Embryonic facial prominence (tissue), 1 donor: ENCODE measurements around the gene ADORA2A.

ENCODE experiments used
- DNase-seq: peaks from one replicate; pipeline ENCODE4 v3.0.0-alpha.2; 2016; ENCODE audit errors: extremely low spot score

ADORA2A gene

DNA sequence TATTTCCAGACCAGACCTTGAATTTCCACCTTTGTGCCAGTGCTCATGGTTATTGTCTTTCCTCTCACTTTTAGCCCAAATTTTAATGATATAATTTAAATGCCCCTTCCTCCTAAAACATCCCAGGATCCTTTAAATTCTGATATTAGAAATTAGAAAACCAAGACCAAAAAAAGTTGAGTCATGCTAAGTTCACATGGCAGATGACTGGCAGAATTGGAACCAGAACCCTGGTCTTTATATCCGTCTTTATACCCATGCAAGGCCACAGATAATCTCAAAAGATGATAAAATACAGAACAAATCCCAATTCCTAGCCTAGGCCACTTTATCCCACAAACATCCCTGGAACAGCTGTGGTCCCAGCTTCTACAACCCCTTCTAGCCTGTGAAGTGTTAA lies 26.5 kb downstream of the ADORA2A start:
- DNase-seq: no peak

DNA sequence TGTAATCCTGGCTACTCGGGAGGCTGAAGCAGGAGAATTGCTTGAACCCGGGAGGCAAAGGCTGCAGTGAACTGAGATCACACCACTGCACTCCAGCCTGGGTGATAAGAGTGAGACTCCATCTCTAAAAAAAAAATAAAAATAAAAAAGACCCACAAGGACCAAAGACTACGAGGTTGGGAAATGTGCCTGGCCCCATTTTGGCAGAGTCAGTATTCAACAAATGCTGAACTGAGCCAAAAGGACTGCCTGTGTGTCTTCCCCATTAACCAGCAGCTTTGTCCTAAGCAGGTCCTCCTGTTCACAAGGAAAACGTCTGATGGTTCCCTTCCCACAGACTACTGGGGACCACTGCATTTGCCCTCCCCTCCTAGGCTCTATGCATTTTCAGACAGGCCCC lies 27.6 kb downstream of the ADORA2A start:
- DNase-seq: no peak

DNA sequence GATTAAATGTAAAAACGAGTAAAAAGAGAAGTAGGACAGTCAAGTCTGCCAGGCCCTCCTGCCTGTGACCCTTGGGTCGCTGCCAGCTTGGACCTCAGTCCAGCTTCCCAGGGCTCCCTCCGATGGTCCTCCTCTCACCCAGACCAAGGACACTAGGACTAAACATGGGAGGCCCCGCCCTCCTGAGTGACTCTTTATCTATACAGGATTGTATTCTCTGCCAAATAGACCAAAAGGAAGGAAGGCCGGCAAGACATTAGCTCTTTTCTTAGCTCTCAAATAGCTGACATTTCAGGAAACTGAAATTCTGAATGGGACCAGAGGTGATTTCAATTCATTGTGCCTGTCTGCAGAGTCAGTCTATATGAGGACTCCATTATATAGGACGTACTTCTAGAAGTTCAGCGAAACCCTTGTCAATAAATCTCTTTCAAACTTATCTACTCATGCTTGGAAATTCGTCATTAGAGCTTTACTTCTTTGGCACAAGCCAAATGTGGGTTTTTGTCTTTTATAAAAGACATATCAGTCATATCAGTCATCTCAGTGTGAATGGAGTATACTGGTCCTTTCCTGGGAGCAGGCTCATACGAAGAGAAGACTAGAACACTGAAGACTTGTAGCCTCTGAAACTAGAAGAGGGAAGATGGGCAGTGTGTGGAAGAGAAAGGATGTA lies 28.5 kb downstream of the ADORA2A start:
- DNase-seq: no peak

DNA sequence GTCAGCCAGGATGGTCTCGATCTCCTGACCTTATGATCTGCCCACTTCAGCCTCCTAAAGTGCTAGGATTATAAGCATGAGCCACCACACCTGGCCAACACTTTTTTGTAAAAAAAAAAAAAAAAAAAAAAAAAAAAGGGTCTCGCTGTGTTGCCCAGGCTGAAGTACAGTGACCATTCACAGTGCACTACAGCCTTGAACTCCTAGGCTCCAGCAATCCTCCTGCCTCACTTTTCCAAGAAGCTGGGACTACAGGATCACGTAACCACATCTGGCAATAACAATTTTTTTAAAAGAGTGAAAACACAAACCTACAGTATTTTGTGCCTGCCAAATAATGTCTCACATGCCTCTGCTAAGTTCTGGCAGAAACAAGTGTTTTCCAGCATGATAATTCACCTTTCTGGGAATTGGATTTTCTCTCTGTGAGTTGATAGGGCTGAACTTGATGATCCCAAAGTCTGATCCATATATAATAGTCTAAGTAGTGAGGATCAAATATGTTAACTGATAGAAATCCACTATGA lies 30.6 kb downstream of the ADORA2A start:
- DNase-seq: no peak

DNA sequence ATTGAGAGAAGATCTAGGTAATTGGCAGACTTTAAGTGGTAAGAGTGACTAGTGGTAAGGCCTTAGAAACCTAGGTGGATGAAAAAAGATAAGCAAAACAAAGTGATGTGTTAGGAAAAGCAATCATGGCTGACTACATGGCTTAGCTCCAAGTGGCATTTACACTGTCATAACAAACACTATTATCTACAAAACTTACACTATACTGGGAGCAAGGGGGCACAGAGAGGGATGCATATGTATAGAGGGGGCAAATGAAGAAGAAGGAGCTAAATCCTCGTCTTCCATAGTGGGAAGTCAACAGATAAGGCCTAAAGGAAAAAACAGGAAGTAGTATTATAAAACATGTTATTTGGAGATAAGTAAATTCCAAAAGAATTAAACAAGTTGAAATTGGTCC lies 32.5 kb downstream of the ADORA2A start:
- no peak for DNase-seq

DNA sequence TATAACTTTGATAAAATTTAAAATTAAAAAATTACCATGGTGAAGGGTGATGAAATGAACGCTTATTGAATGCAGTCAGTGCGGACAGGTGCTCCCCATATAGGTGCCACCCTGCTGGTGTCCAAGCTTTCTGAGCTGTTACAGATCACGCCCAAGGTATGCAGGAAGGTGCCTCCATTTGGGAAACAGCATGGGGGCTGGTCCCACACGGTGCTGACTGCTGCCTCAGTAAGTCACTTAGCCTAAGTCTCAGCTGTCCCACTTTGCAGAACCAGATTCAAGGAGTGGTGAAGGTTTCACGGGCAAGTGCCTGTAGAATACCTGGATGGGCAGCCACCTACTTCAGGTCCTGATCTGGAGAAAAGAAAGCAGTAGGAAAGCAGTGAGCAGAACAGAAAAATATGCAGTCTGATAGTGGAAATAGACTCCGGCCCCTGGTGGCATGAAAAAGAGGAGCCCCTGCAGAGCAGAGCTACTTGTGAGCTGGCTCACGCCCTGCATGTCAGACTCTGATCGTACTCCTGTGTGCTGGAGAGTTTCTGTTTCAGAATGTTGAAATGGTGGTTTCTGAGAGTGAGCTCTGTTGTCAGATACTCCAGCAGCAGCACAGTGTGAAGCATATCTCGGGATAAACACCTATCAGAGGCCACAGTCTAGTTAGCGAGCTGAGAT lies 33.2 kb downstream of the ADORA2A start:
- DNase-seq: no peak

DNA sequence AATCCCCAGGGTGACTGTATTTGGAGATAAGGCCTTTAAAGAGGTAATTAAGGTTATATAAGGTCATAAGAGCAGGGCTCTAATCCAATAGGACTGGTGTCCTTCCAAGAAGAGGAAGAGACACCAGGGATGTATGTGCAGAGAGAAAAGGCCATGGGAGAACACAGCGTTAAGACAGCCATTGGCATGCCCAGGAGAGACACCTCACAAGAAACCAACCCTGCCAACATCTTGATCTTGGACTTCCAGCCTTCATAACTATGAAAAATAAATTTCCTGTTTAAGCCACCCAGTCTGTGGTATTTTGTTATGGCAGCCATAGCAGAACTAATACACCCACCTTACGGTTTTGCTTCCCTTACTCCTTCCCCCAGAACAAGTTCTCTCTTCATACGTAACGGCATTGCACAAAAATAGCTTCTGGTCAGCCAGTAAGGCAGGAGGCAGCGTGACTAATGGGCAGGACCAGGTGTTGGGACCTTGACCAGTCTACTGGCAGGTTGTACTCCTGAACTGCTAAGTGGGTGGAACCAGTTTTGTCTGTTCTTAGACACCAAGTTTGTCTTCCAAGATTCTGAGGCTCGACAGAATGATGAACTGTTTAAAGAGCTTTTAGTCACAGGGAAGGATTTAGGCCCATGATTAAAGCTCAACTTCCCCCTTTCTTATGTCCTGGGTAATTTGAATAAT lies 35.8 kb downstream of the ADORA2A start:
- DNase-seq: no peak

DNA sequence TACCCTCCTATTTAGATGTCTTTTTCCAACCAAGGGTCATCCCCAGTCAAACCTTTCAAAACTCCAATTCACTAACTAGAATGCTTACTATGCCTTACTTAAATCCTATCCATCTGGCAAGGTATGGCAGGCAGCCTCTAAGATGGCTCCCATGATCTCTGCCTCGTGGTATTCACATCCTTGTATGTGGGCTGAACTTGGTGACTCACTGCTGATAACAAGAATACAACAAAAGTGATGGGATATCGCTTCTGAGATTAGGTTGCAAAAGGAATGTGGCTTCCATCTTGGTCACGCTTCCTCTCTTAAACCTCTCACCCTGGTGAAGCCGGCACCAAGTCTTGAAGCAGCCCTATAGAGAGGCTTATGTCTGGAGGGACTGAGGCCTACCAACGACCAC lies 38.2 kb downstream of the ADORA2A start:
- DNase-seq: no peak

DNA sequence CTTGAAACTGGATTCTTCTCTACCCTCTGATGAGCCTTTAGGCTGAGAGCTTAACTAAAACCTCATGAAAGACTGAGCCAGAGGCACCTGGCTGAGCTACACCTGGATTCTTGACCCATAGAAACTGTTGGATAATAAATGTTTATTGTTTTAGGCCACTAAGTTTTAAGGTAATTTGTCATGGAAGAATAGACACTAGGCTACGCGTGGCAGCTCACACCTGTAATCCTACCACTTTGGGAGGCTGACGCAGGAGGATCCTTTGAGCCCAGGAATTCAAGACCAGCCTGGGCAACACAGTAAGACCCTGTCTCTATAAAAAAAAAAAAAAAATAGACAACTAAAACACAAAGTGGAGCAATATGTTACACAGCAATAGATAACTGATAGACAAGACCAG lies 38.6 kb downstream of the ADORA2A start:
- DNase-seq: no peak

DNA sequence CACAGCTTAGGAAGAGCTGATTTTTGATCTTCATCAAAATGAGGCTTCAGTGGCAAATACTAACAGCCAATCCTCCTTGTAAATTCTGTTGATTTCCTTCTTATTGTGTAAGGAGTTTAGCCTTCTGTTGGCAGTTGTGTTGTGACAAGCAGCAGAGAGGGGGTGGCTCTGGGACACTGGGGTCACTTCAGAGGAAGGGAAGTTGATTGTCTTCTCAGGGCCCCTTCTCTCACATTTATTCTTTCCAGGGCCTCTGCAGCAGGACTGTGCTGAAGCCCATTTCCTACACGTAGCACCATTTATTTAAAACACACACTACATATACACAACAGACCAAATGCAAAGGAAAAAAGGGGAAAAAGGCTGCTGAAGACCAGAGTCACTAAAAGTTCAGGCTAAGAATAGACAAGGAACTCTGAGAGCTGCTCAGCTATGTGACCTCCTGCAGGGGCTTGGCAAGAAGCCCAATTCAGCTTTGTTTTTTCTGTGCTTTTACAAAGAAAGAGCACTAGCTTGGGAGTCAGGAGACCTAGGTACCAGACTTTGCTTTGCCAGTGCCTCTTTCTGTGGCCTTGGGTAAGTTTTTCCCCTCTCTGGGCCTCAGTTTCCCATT lies 39.4 kb downstream of the ADORA2A start:
- DNase-seq: no peak

DNA sequence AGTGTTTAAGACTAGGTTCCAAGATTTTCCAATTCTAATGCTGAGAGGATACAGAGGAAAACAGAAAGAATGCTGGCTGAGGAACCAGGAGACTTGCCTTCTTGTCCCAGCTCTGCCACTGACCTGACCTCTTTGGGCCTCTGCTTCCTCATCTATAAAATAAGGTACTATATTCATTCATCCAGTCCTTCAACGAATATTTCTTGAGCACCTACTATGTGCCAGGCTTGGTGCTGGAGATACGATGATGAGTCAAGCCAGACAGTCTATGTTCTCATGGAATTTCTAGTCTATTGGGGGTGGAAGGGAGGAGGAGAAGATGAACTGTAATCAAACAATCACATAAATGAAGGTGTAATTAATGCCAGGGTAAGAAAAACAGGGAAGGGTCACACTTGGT lies 39.9 kb downstream of the ADORA2A start:
- no peak for DNase-seq

DNA sequence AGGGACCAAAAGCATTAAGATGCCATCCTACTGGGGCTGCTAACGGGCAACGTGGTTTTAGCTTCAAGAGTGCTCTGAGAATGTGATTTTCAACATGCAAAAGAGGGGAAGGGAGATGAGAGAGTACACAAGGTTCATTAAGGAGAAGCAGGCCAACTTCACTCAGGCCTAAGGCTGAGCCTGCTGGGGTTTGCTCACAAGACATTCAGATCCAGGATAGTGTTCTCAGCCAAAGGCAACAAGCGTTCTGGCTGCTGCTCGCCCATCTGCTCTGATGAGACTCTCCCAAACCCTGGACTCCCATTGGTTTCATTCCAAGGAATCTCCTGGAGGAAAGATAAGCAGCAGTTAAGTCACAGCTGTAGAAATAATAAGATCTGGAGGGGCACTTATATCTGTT lies 44.2 kb downstream of the ADORA2A start:
- no peak for DNase-seq

DNA sequence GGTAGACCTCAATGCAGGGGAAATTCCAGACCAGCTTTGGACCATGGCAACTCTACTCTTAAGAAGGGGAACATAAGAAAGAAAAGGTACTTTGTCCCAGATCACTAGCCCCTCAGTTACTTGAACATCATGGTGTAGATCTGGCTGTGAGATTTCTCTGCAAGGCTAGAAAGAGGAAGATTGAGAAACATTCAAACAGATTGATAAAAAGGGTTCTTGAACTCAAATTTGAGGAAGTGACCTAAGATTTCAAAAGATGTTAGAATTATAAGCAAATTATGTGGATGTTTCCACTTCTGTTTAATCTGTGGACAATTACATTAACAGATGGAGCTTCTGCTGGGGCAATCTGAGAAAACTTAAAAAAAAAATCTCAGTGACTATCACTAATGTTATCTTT lies 45.9 kb downstream of the ADORA2A start:
- DNase-seq: no peak

DNA sequence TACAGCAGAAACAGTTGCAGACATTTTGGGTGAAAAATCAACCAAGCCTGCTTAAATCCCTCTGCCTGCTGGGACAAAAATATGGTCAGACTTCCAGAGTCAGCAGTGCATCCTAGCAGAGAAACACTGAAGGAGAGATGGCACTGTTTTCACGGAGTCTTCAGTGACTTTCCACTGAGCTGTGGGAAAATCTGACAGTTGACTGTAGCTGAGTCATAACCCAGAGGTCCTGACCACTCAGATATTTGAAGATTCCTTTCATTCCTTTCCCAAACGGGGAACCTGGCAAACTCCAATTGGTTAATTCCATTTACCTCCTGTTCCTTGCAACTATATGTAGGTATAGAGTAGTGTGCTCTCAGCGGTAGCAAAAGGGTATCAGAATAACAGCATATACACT lies 46.8 kb downstream of the ADORA2A start:
- DNase-seq: no peak

DNA sequence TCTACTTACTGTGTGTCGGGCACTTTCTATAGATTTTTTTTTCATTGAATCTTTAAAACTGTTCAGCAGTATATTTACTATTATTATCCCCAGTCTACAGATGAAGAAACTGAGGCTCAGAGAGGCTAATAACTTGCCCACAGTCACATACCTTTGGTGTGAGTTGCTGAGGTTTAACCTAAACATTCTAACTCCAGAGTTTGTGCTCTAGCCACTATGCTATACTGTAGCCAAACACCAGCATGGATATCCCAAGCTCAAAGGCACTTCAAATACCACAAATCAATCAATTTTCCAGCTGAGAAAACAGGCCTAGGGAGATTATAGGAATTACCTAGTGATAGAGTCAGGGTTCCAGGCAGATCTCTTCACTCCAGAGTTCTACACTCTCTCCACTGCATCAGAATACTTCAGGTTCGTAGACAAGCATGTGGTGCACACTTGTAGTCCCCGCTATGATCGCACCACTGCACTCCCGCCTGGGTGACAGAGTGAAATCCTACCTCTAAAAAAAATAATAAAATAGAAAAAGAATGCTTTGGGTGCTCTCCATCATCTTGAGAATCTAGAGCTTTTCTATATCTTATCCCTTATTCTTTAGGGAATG lies 47.4 kb downstream of the ADORA2A start:
- no peak for DNase-seq

DNA sequence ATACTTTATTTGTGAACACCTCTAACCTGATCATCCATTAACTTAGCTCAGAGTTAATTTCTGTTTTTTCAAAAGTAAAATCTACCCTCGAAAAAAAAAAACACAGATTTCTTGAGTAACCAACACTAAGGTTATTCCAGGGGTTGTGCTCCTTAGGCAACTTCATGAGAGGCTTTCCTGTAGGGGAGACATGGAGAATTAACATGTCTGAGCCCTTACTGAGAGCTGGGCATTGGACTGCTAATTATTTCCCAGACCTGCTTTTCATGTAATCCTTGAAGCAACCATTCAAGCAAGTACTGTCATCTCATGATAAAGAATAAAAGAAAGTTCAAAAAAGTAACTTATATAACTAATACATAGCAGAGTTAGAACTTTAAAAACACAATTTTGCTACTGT lies 54.2 kb downstream of the ADORA2A start:
- no peak for DNase-seq

DNA sequence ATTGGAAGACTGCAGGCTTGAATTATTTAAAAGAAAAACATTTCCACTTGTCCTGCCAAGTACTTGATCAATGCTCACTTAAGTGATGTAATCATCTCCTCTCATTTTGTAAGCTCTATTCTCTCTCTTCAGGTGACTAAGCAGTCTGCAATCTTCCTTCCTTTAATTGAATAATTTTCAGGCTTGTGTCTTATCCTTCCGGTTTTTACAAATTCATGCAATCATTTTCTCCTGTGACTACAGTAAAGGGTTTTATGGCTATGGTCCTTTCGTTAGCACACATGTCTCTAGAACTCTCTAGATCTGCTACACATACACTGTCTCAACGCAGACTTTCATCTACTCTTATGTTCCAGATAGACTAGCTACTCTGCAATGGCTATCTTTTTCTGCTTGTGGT lies 55.2 kb downstream of the ADORA2A start:
- DNase-seq: no peak

DNA sequence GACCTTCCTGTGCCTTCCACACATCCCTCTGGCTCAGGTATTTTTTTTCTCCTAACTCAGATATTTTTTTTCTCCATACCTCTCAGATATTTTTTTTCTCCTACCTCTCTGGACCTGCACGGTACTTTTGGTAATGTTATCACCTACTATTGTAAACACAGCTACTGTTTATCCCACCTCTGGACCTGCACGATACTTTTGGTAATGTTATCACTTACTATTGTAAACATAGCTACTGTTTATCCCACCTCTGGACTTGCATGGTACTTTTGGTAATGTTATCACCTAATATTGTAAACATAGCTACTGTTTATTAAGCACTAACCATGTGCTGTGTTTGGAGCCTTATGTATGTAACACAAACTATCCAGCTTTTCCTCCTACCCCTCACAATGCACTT lies 55.6 kb downstream of the ADORA2A start:
- no peak for DNase-seq

DNA sequence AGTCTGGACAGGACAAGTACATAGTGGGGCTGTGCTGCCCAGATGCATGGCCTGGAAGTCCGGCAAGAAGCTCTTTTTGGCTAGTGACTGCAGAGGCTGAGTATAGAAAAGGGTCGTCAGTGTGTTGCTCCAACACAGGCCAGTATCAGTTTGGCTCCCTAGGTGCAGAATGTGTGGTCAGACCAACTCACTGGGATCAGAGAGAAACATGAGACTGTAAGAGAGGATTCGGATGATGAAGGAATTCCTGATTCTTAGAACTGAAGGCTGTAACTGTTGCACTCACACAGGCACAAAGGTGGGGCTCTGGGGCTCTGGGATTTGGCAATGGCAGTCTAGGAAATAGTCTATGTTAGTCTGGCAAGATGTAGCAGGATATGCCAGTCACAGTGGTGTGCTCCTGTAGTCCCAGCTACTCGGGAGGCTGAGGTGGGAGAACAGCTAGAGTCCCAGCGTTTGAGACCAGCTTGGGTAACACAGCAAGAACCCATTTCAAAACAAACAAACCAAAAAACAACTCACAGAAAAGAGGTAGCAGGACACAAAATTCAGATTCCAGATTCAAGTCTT lies 56.7 kb downstream of the ADORA2A start:
- DNase-seq: no peak

DNA sequence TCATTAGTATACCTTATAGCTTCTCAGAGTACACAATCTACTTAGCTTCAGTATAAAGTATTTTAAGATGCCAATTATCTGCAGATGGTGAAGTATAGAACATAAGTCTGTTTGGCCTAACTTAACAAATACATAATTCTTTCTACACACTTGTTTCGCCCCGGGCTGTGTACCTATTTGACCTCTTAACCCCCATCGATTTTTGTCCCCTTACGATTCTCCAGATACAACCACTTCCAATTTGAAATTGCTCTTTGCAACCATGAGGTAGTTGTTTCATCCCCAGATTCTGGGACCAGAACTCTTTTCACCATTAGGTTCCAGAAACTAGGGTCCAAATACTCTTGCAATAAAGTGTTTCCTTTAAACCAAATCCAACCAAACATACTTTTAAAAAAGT lies 57.8 kb downstream of the ADORA2A start:
- no peak for DNase-seq

DNA sequence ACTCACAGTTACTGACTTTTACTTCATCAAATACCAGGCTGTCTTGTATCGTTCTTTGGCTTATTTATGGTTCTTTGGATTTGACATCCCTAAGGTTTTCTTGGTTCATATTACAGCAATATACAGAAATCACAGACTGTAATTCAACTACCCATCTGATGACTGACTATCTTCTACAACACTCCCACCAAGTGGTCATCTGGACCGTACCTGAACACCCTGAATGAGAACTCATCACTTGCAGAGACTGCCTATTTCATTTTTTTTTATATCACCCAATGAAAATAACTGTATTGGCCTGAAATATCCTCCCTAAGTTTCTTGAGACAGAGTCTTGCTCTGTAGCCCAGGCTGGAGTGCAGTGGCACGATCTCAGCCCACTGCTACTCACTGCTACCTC lies 58.2 kb downstream of the ADORA2A start:
- DNase-seq: no peak

DNA sequence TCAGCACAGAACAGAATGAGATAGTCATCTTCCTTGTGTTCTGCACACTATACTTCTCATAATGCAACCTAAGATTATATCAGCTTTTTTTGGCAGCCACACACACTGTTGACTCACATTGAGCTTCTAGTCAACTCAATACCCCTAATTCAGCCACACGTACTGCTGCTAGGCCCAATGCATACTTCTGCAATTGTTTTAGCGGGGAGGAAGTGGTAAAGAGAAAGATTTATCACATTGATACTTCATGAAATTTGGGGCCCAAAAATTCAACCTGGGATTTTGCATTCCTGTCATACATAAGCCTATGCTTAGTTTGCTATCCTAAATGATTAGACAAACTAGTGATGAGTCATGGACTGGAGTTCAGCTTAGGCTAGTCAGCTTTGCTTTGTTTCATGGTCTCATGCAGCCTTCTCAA lies 59.1 kb downstream of the ADORA2A start:
- no peak for DNase-seq
